ENCODE measurements around the gene COPE. TPM values are rescaled to one million over a fixed set of nuclear protein-coding genes. Genes with fewer than 3 reads are reported as not detected.
"Not testable (repeated sequence)": the region's sequence is repeated elsewhere in the genome, so short reads cannot be mapped to it uniquely, and the experiment has no call there.

The COPE gene
- total and polyA plus RNA-seq, 9 donors, result 76.8 to 115 (median 95.5) TPM

- H3K27me3 ChIP-seq (ENCODE audit: control insufficient read depth, insufficient read depth, low read length); H3K9me3 ChIP-seq (replicated peaks; ENCODE audit: control insufficient read depth, low read depth, low read length); H3K27ac ChIP-seq (ENCODE audit: low read length); H3K4me3 ChIP-seq (ENCODE audit: low read length); H3K4me1 ChIP-seq (ENCODE audit: control insufficient read depth, insufficient read depth, low read length); H3K36me3 ChIP-seq (ENCODE audit: control insufficient read depth, insufficient read depth, low read length); DNase-seq: not testable (repeated sequence)
- WGBS (ENCODE audit: insufficient coverage), result 29% methylated on average over 11 of the region's 17 CpGs
Measured at GRCh38 chr19:18952364-18953003, 33.3 kb upstream of the COPE start.

- WGBS (ENCODE audit: insufficient coverage), result 79% methylated on average over 5 of the region's 7 CpGs
- Histone ChIP-seq H3K4me1 (ENCODE audit: control insufficient read depth, insufficient read depth, low read length) (no peaks in the 10 kb centered on the region), H3K36me3 (ENCODE audit: control insufficient read depth, insufficient read depth, low read length) (peaks cover 3% of the 10 kb centered on the region), H3K9me3 (replicated peaks; ENCODE audit: control insufficient read depth, low read depth, low read length) (no peaks in the 10 kb centered on the region), H3K27me3 (ENCODE audit: control insufficient read depth, insufficient read depth, low read length) (no peaks in the 10 kb centered on the region), H3K27ac (ENCODE audit: low read length) (no peak overlapping the region), H3K4me3 (ENCODE audit: low read length) (no peak overlapping the region)
- DNase-seq, result no peak
Measured at GRCh38 chr19:18951721-18952281, 32.6 kb upstream of the COPE start.

- no peak overlapping the region for H3K27ac ChIP-seq (ENCODE audit: low read length)
- no peak for DNase-seq
- H3K27me3 ChIP-seq (ENCODE audit: control insufficient read depth, insufficient read depth, low read length), result no peaks in the 10 kb centered on the region
- no CpG with 5 or more reads among the region's 3 CpGs for WGBS (ENCODE audit: insufficient coverage)
- no peak overlapping the region for H3K4me3 ChIP-seq (ENCODE audit: low read length)
- no peaks in the 10 kb centered on the region for H3K9me3 ChIP-seq (replicated peaks; ENCODE audit: control insufficient read depth, low read depth, low read length)
- H3K36me3 ChIP-seq (ENCODE audit: control insufficient read depth, insufficient read depth, low read length), result peaks cover 11% of the 10 kb centered on the region
- H3K4me1 ChIP-seq (ENCODE audit: control insufficient read depth, insufficient read depth, low read length), result no peaks in the 10 kb centered on the region
Measured at GRCh38 chr19:18949858-18950257, 30.7 kb upstream of the COPE start.

- no peaks in the 10 kb centered on the region for H3K9me3 ChIP-seq (replicated peaks; ENCODE audit: control insufficient read depth, low read depth, low read length)
- H3K36me3 ChIP-seq (ENCODE audit: control insufficient read depth, insufficient read depth, low read length), result peaks cover 11% of the 10 kb centered on the region
- no peak for DNase-seq
- H3K27ac ChIP-seq (ENCODE audit: low read length), result no peak overlapping the region
- no peaks in the 10 kb centered on the region for H3K27me3 ChIP-seq (ENCODE audit: control insufficient read depth, insufficient read depth, low read length)
- H3K4me3 ChIP-seq (ENCODE audit: low read length), result no peak overlapping the region
- no peaks in the 10 kb centered on the region for H3K4me1 ChIP-seq (ENCODE audit: control insufficient read depth, insufficient read depth, low read length)
- WGBS (ENCODE audit: insufficient coverage), result 75% methylated on average over 4 of the region's 5 CpGs
Measured at GRCh38 chr19:18948976-18949356, 29.8 kb upstream of the COPE start.

GRCh38 chr19:18948075-18948975 lies 29.1 kb upstream of the COPE start:
- Histone ChIP-seq H3K27ac (ENCODE audit: low read length) (no peak overlapping the region), H3K9me3 (replicated peaks; ENCODE audit: control insufficient read depth, low read depth, low read length) (no peaks in the 10 kb centered on the region), H3K27me3 (ENCODE audit: control insufficient read depth, insufficient read depth, low read length) (no peaks in the 10 kb centered on the region), H3K4me3 (ENCODE audit: low read length) (no peak overlapping the region), H3K36me3 (ENCODE audit: control insufficient read depth, insufficient read depth, low read length) (peaks cover 16% of the 10 kb centered on the region), H3K4me1 (ENCODE audit: control insufficient read depth, insufficient read depth, low read length) (no peaks in the 10 kb centered on the region)
- WGBS (ENCODE audit: insufficient coverage), result 76% methylated on average over 10 of the region's 15 CpGs
- DNase-seq, result no peak

GRCh38 chr19:18946918-18947317 lies 27.7 kb upstream of the COPE start:
- no peak for DNase-seq
- no peak overlapping the region for H3K27ac ChIP-seq (ENCODE audit: low read length)
- 82% methylated on average over 10 of the region's 14 CpGs for WGBS (ENCODE audit: insufficient coverage)
- H3K4me1 ChIP-seq (ENCODE audit: control insufficient read depth, insufficient read depth, low read length), result no peaks in the 10 kb centered on the region
- no peaks in the 10 kb centered on the region for H3K27me3 ChIP-seq (ENCODE audit: control insufficient read depth, insufficient read depth, low read length)
- no peaks in the 10 kb centered on the region for H3K9me3 ChIP-seq (replicated peaks; ENCODE audit: control insufficient read depth, low read depth, low read length)
- peaks cover 17% of the 10 kb centered on the region for H3K36me3 ChIP-seq (ENCODE audit: control insufficient read depth, insufficient read depth, low read length)
- no peak overlapping the region for H3K4me3 ChIP-seq (ENCODE audit: low read length)

GRCh38 chr19:18946335-18946734 lies 27.1 kb upstream of the COPE start:
- Histone ChIP-seq H3K4me1 (ENCODE audit: control insufficient read depth, insufficient read depth, low read length) (peaks cover 4% of the 10 kb centered on the region), H3K27ac (ENCODE audit: low read length) (no peak overlapping the region), H3K36me3 (ENCODE audit: control insufficient read depth, insufficient read depth, low read length) (peaks cover 17% of the 10 kb centered on the region), H3K27me3 (ENCODE audit: control insufficient read depth, insufficient read depth, low read length) (no peaks in the 10 kb centered on the region), H3K4me3 (ENCODE audit: low read length) (no peak overlapping the region), H3K9me3 (replicated peaks; ENCODE audit: control insufficient read depth, low read depth, low read length) (no peaks in the 10 kb centered on the region)
- no peak for DNase-seq

GRCh38 chr19:18945297-18945696 lies 26.1 kb upstream of the COPE start:
- no peaks in the 10 kb centered on the region for H3K9me3 ChIP-seq (replicated peaks; ENCODE audit: control insufficient read depth, low read depth, low read length)
- DNase-seq, result no peak
- peaks cover 17% of the 10 kb centered on the region for H3K36me3 ChIP-seq (ENCODE audit: control insufficient read depth, insufficient read depth, low read length)

GRCh38 chr19:18943465-18943864 lies 24.3 kb upstream of the COPE start:
- 69% methylated on average over 2 of the region's 4 CpGs for WGBS (ENCODE audit: insufficient coverage)
- Histone ChIP-seq H3K27me3 (ENCODE audit: control insufficient read depth, insufficient read depth, low read length) (no peaks in the 10 kb centered on the region), H3K4me3 (ENCODE audit: low read length) (no peak overlapping the region), H3K9me3 (replicated peaks; ENCODE audit: control insufficient read depth, low read depth, low read length) (no peaks in the 10 kb centered on the region), H3K4me1 (ENCODE audit: control insufficient read depth, insufficient read depth, low read length) (peaks cover 16% of the 10 kb centered on the region), H3K36me3 (ENCODE audit: control insufficient read depth, insufficient read depth, low read length) (peaks cover 17% of the 10 kb centered on the region), H3K27ac (ENCODE audit: low read length) (no peak overlapping the region)
- no peak for DNase-seq

More at GRCh38 chr19:18945297-18945696, 26.1 kb upstream of the COPE start:
- no peaks in the 10 kb centered on the region for H3K27me3 ChIP-seq (ENCODE audit: control insufficient read depth, insufficient read depth, low read length)
- H3K4me1 ChIP-seq (ENCODE audit: control insufficient read depth, insufficient read depth, low read length), result peaks cover 4% of the 10 kb centered on the region
- H3K4me3 ChIP-seq (ENCODE audit: low read length), result no peak overlapping the region
- WGBS (ENCODE audit: insufficient coverage), result 71% methylated on average over 2 of the region's 9 CpGs
- no peak overlapping the region for H3K27ac ChIP-seq (ENCODE audit: low read length)

GRCh38 chr19:18942692-18943091 lies 23.5 kb upstream of the COPE start:
- no peaks in the 10 kb centered on the region for H3K27me3 ChIP-seq (ENCODE audit: control insufficient read depth, insufficient read depth, low read length)
- WGBS (ENCODE audit: insufficient coverage), result 81% methylated on average over 5 of the region's 6 CpGs
- H3K36me3 ChIP-seq (ENCODE audit: control insufficient read depth, insufficient read depth, low read length), result peaks cover 24% of the 10 kb centered on the region
- no peak overlapping the region for H3K4me3 ChIP-seq (ENCODE audit: low read length)
- no peaks in the 10 kb centered on the region for H3K9me3 ChIP-seq (replicated peaks; ENCODE audit: control insufficient read depth, low read depth, low read length)
- DNase-seq, result no peak
- peaks cover 16% of the 10 kb centered on the region for H3K4me1 ChIP-seq (ENCODE audit: control insufficient read depth, insufficient read depth, low read length)
- no peak overlapping the region for H3K27ac ChIP-seq (ENCODE audit: low read length)

Measured in muscle of leg (tissue), 11 donors.